Measurements from ENCODE around the gene SF3B5.
"Not testable (repeated sequence)": the region's sequence is repeated elsewhere in the genome, so short reads cannot be mapped to it uniquely, and the experiment has no call there.

SF3B5 gene

GRCh38 chr6:144095134-144096002 lies at the start of gene SF3B5:
TSS of gene SF3B5 (minus strand) at chr6:144095573. CDS start at chr6:144095497, 76 bp downstream.
- DNase-seq = peak; percentile 98

GRCh38 chr6:144144996-144145395 lies 49.6 kb upstream of the SF3B5 start:
- DNase-seq = no peak

GRCh38 chr6:144143878-144144277 lies 48.5 kb upstream of the SF3B5 start:
- DNase-seq = no peak

GRCh38 chr6:144143106-144143505 lies 47.7 kb upstream of the SF3B5 start:
- no peak for DNase-seq

- no peak for DNase-seq
Measured at GRCh38 chr6:144141470-144141869, 46.1 kb upstream of the SF3B5 start.

GRCh38 chr6:144140867-144141266 lies 45.5 kb upstream of the SF3B5 start:
- peak; percentile 45 for DNase-seq

GRCh38 chr6:144139817-144140216 lies 44.4 kb upstream of the SF3B5 start:
- DNase-seq = peak; percentile 75

- no peak for DNase-seq
Measured at GRCh38 chr6:144138542-144138941, 43.2 kb upstream of the SF3B5 start.

- DNase-seq = no peak
Measured at GRCh38 chr6:144134737-144135136, 39.4 kb upstream of the SF3B5 start.

GRCh38 chr6:144134176-144134575 lies 38.8 kb upstream of the SF3B5 start:
- no peak for DNase-seq

GRCh38 chr6:144133225-144133821 lies 38.0 kb upstream of the SF3B5 start:
- DNase-seq = no peak

GRCh38 chr6:144132167-144132690 lies 36.9 kb upstream of the SF3B5 start:
- not testable (repeated sequence) for DNase-seq

GRCh38 chr6:144131248-144131709 lies 35.9 kb upstream of the SF3B5 start:
- DNase-seq = no peak

GRCh38 chr6:144129469-144129868 lies 34.1 kb upstream of the SF3B5 start:
- DNase-seq = no peak

- DNase-seq = no peak
Measured at GRCh38 chr6:144127097-144127496, 31.7 kb upstream of the SF3B5 start.

GRCh38 chr6:144123836-144124235 lies 28.5 kb upstream of the SF3B5 start:
- DNase-seq = no peak

- DNase-seq = no peak
Measured at GRCh38 chr6:144123421-144123820, 28.0 kb upstream of the SF3B5 start.

- DNase-seq = no peak
Measured at GRCh38 chr6:144122861-144123260, 27.5 kb upstream of the SF3B5 start.

GRCh38 chr6:144119376-144119775 lies 24.0 kb upstream of the SF3B5 start:
- DNase-seq = no peak

GRCh38 chr6:144115219-144115618 lies 19.8 kb upstream of the SF3B5 start:
- no peak for DNase-seq

- DNase-seq = no peak
Measured at GRCh38 chr6:144113366-144113765, 18.0 kb upstream of the SF3B5 start.

- no peak for DNase-seq
Measured at GRCh38 chr6:144110210-144110609, 14.8 kb upstream of the SF3B5 start.

- DNase-seq = no peak
Measured at GRCh38 chr6:144106206-144106605, 10.8 kb upstream of the SF3B5 start.

GRCh38 chr6:144104898-144105487 lies 9.6 kb upstream of the SF3B5 start:
- DNase-seq = peak; percentile 52
